Activated CD8-positive, alpha-beta memory T cell treated with anti-CD3 and anti-CD28 coated beads, Interleukin-2, amount 50 U/mL, for 24 hours (primary cell): ENCODE results near the gene GARIN1A.
"Not testable (repeated sequence)": the region's sequence is repeated elsewhere in the genome, so short reads cannot be mapped to it uniquely, and the experiment has no call there.

Source experiments
- DNase-seq: peaks from one replicate; pipeline ENCODE4 v3.0.0-alpha.2; 2020; ENCODE audit errors: extremely low read depth

Gene GARIN1A

GRCh38 chr7:128683738-128684137 is 11.6 kb downstream of the GARIN1A start:
- not testable (repeated sequence) for DNase-seq

GRCh38 chr7:128687131-128687530 is 15.0 kb downstream of the GARIN1A start:
- DNase-seq: no peak

- no peak for DNase-seq
These were observed 16.4 kb downstream of the GARIN1A start for GRCh38 chr7:128688492-128688891.

- not testable (repeated sequence) for DNase-seq
These were observed 17.3 kb downstream of the GARIN1A start for GRCh38 chr7:128689161-128689935.

GRCh38 chr7:128691227-128691626 is 19.1 kb downstream of the GARIN1A start:
- no peak for DNase-seq

GRCh38 chr7:128692623-128693270 is 20.7 kb downstream of the GARIN1A start:
- no peak for DNase-seq

GRCh38 chr7:128693373-128694015 is 21.4 kb downstream of the GARIN1A start:
- no peak for DNase-seq

- no peak for DNase-seq
These were observed 22.6 kb downstream of the GARIN1A start for GRCh38 chr7:128694738-128695137.

GRCh38 chr7:128697302-128697905 is 25.3 kb downstream of the GARIN1A start:
- peak; percentile 10 for DNase-seq

- DNase-seq: no peak
These were observed 27.2 kb downstream of the GARIN1A start for GRCh38 chr7:128699196-128699712.

GRCh38 chr7:128699895-128700294 is 27.8 kb downstream of the GARIN1A start:
- DNase-seq: no peak

GRCh38 chr7:128701062-128701785 is 29.1 kb downstream of the GARIN1A start:
- DNase-seq: no peak

- DNase-seq: no peak
These were observed 31.6 kb downstream of the GARIN1A start for GRCh38 chr7:128703609-128704241.

- DNase-seq: no peak
These were observed 33.8 kb downstream of the GARIN1A start for GRCh38 chr7:128705891-128706333.

GRCh38 chr7:128707752-128708151 is 35.7 kb downstream of the GARIN1A start:
- DNase-seq: no peak

- no peak for DNase-seq
These were observed 36.1 kb downstream of the GARIN1A start for GRCh38 chr7:128708235-128708634.

- no peak for DNase-seq
These were observed 36.7 kb downstream of the GARIN1A start for GRCh38 chr7:128708824-128709223.

GRCh38 chr7:128710481-128710880 is 38.4 kb downstream of the GARIN1A start:
- no peak for DNase-seq

GRCh38 chr7:128713794-128714193 is 41.7 kb downstream of the GARIN1A start:
- DNase-seq: no peak

- DNase-seq: no peak
These were observed 42.8 kb downstream of the GARIN1A start for GRCh38 chr7:128714701-128715495.
